SJCRH30 (cell line): Measurements from ENCODE around the gene LRRK1. TPM values are rescaled to one million over a fixed set of nuclear protein-coding genes. Genes with fewer than 3 reads are reported as not detected.

Source experiments
- DNase-seq, 2 experiments: peaks; one replicate each; pipeline ENCODE4 v3.0.0-alpha.2; 2015 to 2020
- H3K27ac ChIP-seq: fragments of 250-450 bp; sonication (Bioruptor Pico); 2 replicates; pipeline ENCODE4 v1.5.1; 2020; ENCODE audit warnings: mild to moderate bottlenecking, moderate library complexity
- H3K27me3 ChIP-seq: fragments of 250-450 bp; sonication (Bioruptor Pico); 2 replicates; pipeline ENCODE4 v1.5.1; 2020; ENCODE audit warnings: mild to moderate bottlenecking, moderate library complexity
- H3K36me3 ChIP-seq: fragments of 250-450 bp; sonication (Bioruptor Pico); 2 replicates; pipeline ENCODE4 v1.5.1; 2020; ENCODE audit warnings: mild to moderate bottlenecking, moderate library complexity
- H3K4me1 ChIP-seq: fragments of 250-450 bp; sonication (Bioruptor Pico); 2 replicates; pipeline ENCODE4 v1.5.1; 2020; ENCODE audit warnings: mild to moderate bottlenecking, moderate library complexity
- H3K4me3 ChIP-seq: fragments of 250-450 bp; sonication (Bioruptor Pico); 2 replicates; pipeline ENCODE4 v1.5.1; 2020; ENCODE audit warnings: mild to moderate bottlenecking, moderate library complexity
- H3K9me3 ChIP-seq: fragments of 250-450 bp; sonication (Bioruptor Pico); replicated peaks from 2 replicates; pipeline ENCODE4 v1.5.1; 2020; ENCODE audit warnings: mild to moderate bottlenecking, moderate library complexity
- total RNA-seq: library from RNA; depleted of rRNA; stranded (reverse); fragments of >200 nt; shearing (Covaris generic); gene quantifications from 2 replicates; pipeline ENCODE4 v1.2.3, GENCODE V29; 2014

Gene LRRK1
- total RNA-seq, 1 experiment from 2014 or later = 5.8 TPM

DNA sequence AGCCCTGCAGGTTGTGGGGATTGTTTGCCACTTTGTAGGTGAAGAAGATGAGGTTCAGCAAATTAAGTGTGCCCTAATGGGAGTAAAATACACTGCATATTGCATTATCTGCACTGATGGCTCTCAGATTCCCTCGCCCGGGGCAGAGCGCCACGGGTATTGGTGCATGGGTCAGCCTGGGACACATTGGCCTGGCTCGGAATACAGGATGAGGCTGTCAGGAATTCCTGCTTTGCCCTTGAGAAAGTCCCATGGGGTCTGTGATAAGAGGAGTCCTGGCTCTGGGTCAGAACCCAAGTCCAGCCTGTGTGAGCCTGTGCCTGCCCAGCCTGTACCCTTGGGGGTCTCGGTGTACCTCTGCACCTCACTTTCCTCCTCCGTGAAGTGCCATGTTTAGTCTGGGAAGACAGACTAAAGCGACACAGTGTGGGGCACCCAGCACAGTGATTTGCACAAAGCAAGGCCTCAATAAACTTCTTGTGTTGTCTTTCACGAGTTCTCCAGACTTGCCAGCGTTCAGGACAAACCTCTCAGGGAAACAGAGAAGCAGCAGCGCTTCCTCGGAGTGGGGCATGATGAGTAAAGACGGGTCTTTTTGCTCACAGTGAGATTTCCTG lies 107.6 kb downstream of the LRRK1 start:
- no peak for DNase-seq
- H3K36me3 ChIP-seq = no peaks in the 10 kb centered on the region
- no peaks in the 10 kb centered on the region for H3K9me3 ChIP-seq

DNA sequence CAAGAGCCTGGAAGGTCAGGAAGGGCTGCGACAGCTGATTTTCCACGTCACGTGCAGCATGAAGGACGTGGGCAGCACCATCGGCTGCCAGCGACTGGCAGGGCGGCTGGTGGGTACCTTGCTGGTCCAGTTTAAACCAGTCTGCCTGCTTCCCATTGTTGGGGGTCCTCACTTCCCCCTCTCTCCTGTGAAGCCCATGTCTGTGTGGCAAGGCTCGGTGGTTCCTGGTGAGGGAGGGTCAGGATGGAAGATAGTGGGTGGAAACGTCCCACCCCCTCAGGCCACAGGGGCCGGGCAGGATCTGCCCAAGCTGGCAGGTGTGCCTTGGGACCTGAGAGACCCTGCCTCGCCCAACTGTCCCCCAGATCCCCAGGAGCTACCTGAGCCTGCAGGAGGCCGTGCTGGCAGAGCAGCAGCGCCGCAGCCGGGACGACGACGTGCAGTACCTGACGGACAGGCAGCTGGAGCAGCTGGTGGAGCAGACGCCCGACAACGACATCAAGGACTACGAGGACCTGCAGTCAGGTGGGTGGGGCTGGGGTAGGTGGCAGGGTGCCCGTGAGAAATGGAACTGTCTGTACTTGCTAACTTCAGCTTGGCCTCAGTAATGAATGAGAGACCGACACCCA lies 108.2 kb downstream of the LRRK1 start:
- no peak overlapping the region for H3K4me3 ChIP-seq
- peaks cover 5% of the 10 kb centered on the region; the same call in 1 of the 2 replicates for H3K4me1 ChIP-seq
- H3K36me3 ChIP-seq = no peaks in the 10 kb centered on the region
- no peaks in the 10 kb centered on the region for H3K9me3 ChIP-seq
- no peaks in the 10 kb centered on the region for H3K27me3 ChIP-seq
- no peak for DNase-seq
- H3K27ac ChIP-seq = no peak overlapping the region

More for the DNA sequence above, 107.6 kb downstream of the LRRK1 start:
- Histone ChIP-seq H3K4me3 (no peak overlapping the region), H3K4me1 (peaks cover 5% of the 10 kb centered on the region; the same call in 1 of the 2 replicates), H3K27me3 (no peaks in the 10 kb centered on the region), H3K27ac (no peak overlapping the region)

DNA sequence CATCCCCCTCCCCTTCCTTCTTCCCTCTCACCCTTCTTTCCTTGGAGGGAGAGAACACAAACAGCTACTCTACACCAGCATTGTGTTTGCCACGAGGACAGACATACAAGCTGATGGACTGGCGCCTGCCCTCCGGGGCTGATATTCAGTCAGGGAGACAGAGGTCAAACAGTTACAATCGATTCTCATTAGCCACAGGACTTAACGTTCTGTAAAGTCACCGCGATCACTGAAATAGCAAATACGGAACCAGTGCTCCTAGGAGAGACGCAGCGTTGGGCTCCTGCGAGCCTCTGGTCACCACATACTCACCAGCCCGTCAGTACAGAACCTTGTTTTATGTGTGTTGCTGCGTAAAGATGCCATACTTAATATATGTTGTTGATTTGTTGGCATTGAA lies 108.8 kb downstream of the LRRK1 start:
- Histone ChIP-seq H3K27ac (no peak overlapping the region), H3K4me3 (no peak overlapping the region), H3K9me3 (no peaks in the 10 kb centered on the region), H3K36me3 (no peaks in the 10 kb centered on the region), H3K27me3 (no peaks in the 10 kb centered on the region), H3K4me1 (peaks cover 5% of the 10 kb centered on the region; the same call in 1 of the 2 replicates)
- no peak for DNase-seq

DNA sequence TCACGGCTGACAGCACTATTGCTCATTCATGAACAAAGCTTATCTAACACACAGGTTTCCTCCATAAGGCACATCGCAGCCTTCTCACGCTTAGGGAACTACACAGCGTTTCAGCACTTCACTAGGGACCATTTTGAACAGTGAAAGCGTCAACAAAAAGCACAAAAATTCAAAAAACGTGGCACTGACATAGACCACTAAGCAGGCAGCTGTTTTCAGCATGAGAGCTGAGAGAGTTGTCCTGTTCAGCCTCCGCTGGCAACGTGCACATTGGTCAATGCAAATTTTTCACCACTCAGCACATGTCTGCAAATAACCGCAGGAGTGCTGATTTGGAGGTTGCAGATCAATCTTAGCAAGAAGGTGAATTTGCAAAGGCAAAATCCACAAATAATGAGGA lies 109.2 kb downstream of the LRRK1 start:
- H3K36me3 ChIP-seq = no peaks in the 10 kb centered on the region
- no peak overlapping the region for H3K4me3 ChIP-seq
- no peak overlapping the region for H3K27ac ChIP-seq
- peaks cover 5% of the 10 kb centered on the region; the same call in 1 of the 2 replicates for H3K4me1 ChIP-seq
- H3K9me3 ChIP-seq = no peaks in the 10 kb centered on the region
- DNase-seq = no peak
- H3K27me3 ChIP-seq = no peaks in the 10 kb centered on the region

DNA sequence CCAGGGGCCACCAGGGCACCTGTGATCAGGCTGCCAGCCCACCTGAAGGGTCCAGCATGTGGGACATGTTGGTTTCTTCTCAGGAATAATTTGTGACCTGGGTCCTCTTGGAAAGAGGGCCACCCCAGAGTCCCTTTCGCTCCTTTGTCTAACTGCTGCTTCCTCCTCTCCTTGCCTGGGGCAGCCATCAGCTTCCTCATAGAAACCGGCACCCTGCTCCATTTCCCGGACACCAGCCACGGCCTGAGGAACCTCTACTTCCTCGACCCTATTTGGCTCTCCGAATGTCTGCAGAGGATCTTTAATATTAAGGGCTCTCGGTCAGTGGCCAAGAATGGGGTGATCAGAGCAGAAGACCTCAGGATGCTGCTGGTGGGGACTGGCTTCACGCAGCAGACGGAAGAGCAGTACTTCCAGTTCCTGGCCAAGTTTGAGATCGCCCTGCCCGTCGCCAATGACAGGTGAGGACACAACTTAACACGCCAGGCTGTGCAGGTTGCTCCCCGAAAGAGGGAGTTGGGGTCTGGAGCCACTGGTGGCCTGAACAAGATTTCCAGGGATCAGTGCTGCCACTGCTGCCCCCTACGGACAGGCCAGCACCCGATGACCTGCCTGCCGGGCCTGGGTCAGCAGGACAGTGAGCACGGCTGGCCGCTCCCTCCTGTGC lies 109.7 kb downstream of the LRRK1 start:
- Histone ChIP-seq H3K36me3 (no peaks in the 10 kb centered on the region), H3K27ac (no peak overlapping the region), H3K4me1 (peaks cover 1% of the 10 kb centered on the region; the same call in 1 of the 2 replicates), H3K27me3 (no peaks in the 10 kb centered on the region), H3K9me3 (no peaks in the 10 kb centered on the region), H3K4me3 (no peak overlapping the region)
- DNase-seq = no peak

DNA sequence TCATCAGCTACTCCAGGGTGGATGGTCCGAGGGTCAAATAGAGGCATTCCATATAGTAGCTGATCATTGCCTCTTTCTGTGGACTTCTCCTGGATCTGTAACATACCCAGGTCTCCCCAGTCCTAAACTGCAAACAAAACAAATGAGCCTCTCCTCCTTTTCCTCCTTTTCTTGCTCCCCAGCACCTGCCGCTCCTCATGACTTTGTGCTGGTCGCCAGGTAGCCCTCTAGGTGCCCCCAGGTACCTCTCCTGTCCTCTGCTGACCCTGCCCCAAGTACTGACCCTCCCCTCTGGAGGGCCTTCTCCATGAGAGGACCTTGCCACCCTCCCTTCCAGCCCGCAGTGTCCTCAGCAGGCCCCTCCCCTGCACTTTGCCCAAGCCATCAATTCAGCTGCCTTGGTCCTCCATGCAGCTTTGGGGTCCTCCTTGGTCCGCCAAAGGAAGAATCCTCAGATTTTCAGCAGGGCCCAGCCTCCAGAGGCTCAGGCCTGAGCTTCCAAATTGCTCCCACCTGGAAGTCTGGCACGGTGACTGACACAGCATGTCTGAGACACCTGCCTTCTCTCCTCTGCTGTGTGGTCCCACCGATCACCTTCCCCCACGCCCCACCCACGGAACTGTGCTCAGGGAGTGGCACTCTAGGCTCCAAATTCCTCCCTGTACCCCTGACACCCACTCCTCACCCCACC lies 111.0 kb downstream of the LRRK1 start:
- H3K27me3 ChIP-seq = no peaks in the 10 kb centered on the region
- no peaks in the 10 kb centered on the region; the same call in 1 of the 2 replicates for H3K36me3 ChIP-seq
- H3K4me1 ChIP-seq = no peaks in the 10 kb centered on the region; the same call in 1 of the 2 replicates
- H3K27ac ChIP-seq = no peak overlapping the region
- H3K9me3 ChIP-seq = no peaks in the 10 kb centered on the region
- DNase-seq = no peak
- H3K4me3 ChIP-seq = no peak overlapping the region

DNA sequence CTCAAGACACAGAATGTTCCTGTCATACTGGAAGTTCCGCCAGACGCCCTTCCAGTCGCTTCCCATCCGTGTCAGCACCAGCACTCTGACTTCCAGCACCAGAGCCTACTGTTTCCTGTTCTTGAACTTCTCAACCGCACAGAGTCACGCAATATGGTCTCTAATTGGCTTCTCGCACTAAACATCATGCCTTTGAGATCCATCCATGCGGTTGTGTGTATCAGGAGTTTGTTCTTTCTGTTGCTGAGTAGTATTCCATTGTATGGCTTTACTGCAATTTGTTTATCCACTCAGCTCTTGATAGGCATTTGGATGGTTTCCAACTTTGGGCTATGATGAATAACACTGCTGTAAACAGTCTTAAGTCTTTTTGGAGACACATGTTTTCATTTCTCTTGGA lies 112.1 kb downstream of the LRRK1 start:
- H3K27me3 ChIP-seq = no peaks in the 10 kb centered on the region
- H3K36me3 ChIP-seq = no peaks in the 10 kb centered on the region; the same call in none of the 2 replicates
- no peak overlapping the region for H3K4me3 ChIP-seq
- no peaks in the 10 kb centered on the region; the same call in 1 of the 2 replicates for H3K4me1 ChIP-seq
- H3K27ac ChIP-seq = no peak overlapping the region
- no peak for DNase-seq
- H3K9me3 ChIP-seq = no peaks in the 10 kb centered on the region

DNA sequence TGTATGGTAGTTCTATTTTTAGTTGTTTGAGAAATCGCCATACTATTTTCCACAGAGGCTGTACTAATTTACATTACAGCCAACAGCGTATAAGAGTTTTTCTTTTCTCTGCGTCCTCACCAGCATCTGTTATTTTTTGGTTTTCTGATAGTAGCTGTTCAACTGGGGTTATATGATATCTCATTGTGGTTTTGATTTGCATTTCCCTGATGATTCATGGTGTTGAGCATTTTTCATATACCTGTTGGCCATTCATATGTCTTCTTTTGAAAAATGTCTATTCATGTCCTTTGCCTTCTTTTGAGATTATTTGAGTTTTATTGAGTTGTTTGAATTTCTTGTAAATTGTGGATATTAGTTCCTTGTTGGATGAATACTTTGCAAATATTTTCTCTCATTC lies 114.6 kb downstream of the LRRK1 start:
- Histone ChIP-seq H3K9me3 (no peaks in the 10 kb centered on the region), H3K4me3 (no peak overlapping the region), H3K36me3 (no peaks in the 10 kb centered on the region; the same call in none of the 2 replicates), H3K4me1 (no peaks in the 10 kb centered on the region; the same call in 1 of the 2 replicates), H3K27ac (no peak overlapping the region), H3K27me3 (no peaks in the 10 kb centered on the region)
- no peak for DNase-seq

DNA sequence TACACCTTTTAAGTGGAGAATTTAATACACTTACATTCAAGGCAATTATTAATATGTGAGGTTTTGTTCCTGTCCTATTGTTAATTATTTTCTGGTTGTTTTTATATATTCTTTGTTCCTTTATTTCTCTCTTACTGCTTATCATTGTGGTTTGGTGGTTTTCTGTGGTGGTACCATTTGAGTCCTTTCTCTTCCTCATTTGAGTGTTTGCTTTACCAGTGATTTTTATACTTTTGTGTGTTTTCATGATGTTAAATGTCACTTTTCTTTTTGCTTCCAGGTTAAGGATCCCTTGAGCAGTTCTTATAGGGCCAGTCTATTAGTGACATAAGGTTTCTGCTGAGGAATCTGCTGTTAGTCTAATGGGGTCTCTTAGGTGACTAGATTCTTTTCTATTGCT lies 116.5 kb downstream of the LRRK1 start:
- no peaks in the 10 kb centered on the region; the same call in none of the 2 replicates for H3K36me3 ChIP-seq
- no peak overlapping the region for H3K4me3 ChIP-seq
- no peak overlapping the region for H3K27ac ChIP-seq

DNA sequence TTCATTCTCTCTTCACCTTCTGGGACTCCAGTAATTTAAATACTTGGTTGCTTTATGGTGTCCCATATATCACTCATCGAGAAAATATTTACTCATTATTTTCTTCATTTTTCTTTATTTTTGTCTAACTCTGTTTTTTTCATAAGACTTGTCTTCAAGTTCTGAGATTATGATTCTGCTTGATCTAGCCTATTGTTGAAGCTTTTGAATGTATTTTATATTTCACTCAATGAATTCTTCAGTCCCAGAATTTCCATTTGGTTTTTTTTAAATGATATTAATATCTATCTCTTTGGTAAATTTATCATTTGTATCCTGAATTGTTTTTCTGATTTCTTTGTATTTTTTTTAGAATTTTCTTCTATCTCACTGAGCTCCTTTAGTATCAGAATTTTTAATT lies 117.0 kb downstream of the LRRK1 start:
- H3K4me1 ChIP-seq = no peaks in the 10 kb centered on the region; the same call in 1 of the 2 replicates
- no peak for DNase-seq
- H3K27ac ChIP-seq = no peak overlapping the region
- no peaks in the 10 kb centered on the region for H3K27me3 ChIP-seq
- no peaks in the 10 kb centered on the region; the same call in none of the 2 replicates for H3K36me3 ChIP-seq
- no peak overlapping the region for H3K4me3 ChIP-seq
- 0 out of 2 replicates have a peak, but pooled peaks cover 2% of the 10 kb centered on the region for H3K9me3 ChIP-seq

More for the DNA sequence above, 116.5 kb downstream of the LRRK1 start:
- no peaks in the 10 kb centered on the region; the same call in 1 of the 2 replicates for H3K4me1 ChIP-seq
- 0 out of 2 replicates have a peak, but pooled peaks cover 2% of the 10 kb centered on the region for H3K9me3 ChIP-seq
- H3K27me3 ChIP-seq = no peaks in the 10 kb centered on the region
- no peak for DNase-seq

DNA sequence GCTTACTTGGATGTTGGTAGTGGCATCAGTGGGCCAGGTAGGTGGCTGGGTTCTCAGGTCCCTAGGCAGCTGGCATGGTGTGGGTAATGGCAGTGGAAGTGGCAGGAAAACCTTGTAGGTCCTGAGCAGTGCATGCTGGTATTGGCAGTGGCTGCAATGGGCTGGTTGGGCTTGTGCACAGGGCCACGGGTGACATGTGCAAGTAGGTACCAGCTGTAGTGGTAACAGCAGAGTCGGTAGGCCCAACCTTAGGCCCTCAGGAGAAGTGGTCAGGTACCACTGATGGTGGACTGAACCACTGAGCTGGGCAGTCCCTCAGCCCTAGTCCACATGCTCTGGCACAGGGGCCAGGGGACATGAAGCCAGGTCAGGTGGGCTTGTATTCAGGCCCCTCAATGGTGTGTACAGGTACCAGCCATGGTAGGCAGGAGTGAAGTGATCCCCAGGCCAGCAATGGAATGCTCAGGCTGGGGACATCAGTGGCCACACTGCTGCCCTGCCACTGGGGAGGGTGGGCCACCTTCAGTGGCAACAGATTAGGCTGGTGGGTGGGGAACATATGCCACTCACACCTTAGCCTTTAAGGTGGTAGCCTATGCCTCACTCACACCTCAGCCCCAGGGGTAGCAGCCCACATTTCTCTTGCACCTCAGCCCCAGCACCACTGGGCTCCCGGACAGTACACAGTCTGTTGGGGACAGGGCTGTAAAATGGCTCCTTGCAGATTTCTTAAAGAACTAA lies 118.1 kb downstream of the LRRK1 start:
- H3K36me3 ChIP-seq = no peaks in the 10 kb centered on the region; the same call in none of the 2 replicates
- no peak overlapping the region for H3K27ac ChIP-seq
- no peak for DNase-seq
- no peak overlapping the region for H3K4me3 ChIP-seq
- H3K9me3 ChIP-seq = 0 out of 2 replicates have a peak, but pooled peaks cover 6% of the 10 kb centered on the region
- no peaks in the 10 kb centered on the region for H3K27me3 ChIP-seq
- no peaks in the 10 kb centered on the region; the same call in 1 of the 2 replicates for H3K4me1 ChIP-seq

DNA sequence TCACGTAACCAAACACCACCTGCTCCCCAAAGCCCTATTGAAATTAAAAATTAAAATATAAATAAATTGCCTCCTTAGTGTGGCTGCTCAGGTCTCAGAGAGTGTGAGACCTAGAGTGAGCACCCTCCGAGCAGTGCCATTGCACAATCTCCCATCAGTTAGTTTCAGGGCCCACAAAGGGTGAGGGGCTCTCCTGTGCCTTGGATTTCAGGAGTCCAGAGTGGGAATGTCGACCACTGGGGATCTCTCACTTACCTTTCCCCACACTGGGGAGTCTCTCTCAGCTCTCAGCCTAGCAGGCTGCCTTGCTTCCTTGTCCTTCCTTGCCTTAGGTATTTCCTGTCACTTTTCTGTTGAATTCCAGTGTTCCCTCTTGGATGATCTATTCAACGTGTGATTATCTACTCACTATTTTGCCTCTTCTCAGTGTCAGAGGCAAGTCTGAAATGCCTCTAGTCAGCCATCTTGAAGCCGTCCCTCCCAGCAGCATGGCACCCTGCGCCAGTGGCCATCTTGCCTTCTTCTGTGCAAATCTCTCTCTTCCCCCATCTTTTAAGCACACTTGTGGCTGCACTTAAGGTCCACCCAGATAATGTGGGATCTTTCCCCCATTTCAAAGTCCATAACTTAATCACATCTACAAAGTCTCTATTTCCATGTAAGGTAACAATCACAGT lies 119.3 kb downstream of the LRRK1 start:
- Histone ChIP-seq H3K27ac (no peak overlapping the region), H3K36me3 (no peaks in the 10 kb centered on the region; the same call in none of the 2 replicates), H3K27me3 (no peaks in the 10 kb centered on the region), H3K4me1 (no peaks in the 10 kb centered on the region; the same call in 1 of the 2 replicates), H3K4me3 (no peak overlapping the region), H3K9me3 (0 out of 2 replicates have a peak, but pooled peaks cover 6% of the 10 kb centered on the region)
- DNase-seq = no peak

DNA sequence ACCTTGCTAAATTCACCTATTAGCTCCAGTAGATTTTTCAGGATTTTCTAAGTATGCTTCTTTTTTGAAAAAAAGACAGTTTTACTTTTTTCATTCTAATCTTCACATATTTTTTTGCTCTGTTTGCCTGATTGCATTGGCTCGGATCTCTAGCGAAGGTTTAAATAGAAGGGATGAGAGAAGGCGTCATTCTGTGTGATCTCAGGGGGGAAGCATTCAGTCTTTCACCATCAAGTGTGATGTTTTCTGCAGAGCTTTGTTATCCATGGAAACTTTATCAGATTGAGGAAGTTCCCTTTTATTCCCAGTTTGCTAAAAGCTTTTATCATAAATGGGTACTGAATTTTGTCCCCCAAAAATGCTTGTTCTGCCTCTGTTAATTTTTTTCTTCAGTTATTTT lies 120.3 kb downstream of the LRRK1 start:
- no peak for DNase-seq
- Histone ChIP-seq H3K27ac (no peak overlapping the region), H3K4me3 (no peak overlapping the region), H3K9me3 (0 out of 2 replicates have a peak, but pooled peaks cover 6% of the 10 kb centered on the region), H3K36me3 (no peaks in the 10 kb centered on the region; the same call in none of the 2 replicates), H3K4me1 (no peaks in the 10 kb centered on the region), H3K27me3 (no peaks in the 10 kb centered on the region)
